ENCODE measurements around the gene FCN3. TPM values are rescaled to one million over a fixed set of nuclear protein-coding genes. Genes with fewer than 3 reads are reported as not detected.

Gene FCN3
- total RNA-seq, 2 donors from 2014 or later = 0.26 TPM; not detected in 1

GRCh38 chr1:27333717-27334279 is 40.8 kb downstream of the FCN3 start:
- Mint-ChIP-seq H3K36me3 (ENCODE audit: low read depth) (peaks cover 49% of the 10 kb centered on the region), H3K27me3 (ENCODE audit: insufficient read depth) (no peaks in the 10 kb centered on the region), H3K4me1 (no peaks in the 10 kb centered on the region), H3K9me3 (no peaks in the 10 kb centered on the region), H3K27ac (no peak overlapping the region), H3K4me3 (no peak overlapping the region)
- Histone ChIP-seq H3K4me1 (ENCODE audit: control insufficient read depth, insufficient read depth, low read length) (no peaks in the 10 kb centered on the region), H3K27ac (ENCODE audit: low read depth, low read length) (no peak overlapping the region), H3K27me3 (ENCODE audit: control insufficient read depth, insufficient read depth, low read length, poor library complexity, severe bottlenecking) (no peaks in the 10 kb centered on the region), H3K4me3 (ENCODE audit: low read length) (no peak overlapping the region), H3K9me3 (ENCODE audit: control insufficient read depth, low read length) (no peaks in the 10 kb centered on the region), H3K9ac (ENCODE audit: extremely low read depth, low read length, poor library complexity, severe bottlenecking) (no peak overlapping the region), H3K36me3 (ENCODE audit: control insufficient read depth, insufficient read depth, low read length) (peaks cover 41% of the 10 kb centered on the region)
- peak; percentile 33 for DNase-seq
- 95 to 97% methylated on average over 16 to 17 of the region's 17 CpGs for WGBS, 2 experiments (ENCODE audit: insufficient coverage in 1 of 2, insufficient read length in 1 of 2)
- TF ChIP-seq CTCF (conservative IDR thresholded peaks at IDR 0.05) = no peak

- no peak overlapping the region for H3K27ac ChIP-seq (ENCODE audit: low read depth, low read length)
- peak; percentile 97 for TF ChIP-seq CTCF (conservative IDR thresholded peaks at IDR 0.05)
- H3K27me3 ChIP-seq (ENCODE audit: control insufficient read depth, insufficient read depth, low read length, poor library complexity, severe bottlenecking) = no peaks in the 10 kb centered on the region
- peak; percentile 90 for DNase-seq
- peaks cover 47% of the 10 kb centered on the region for H3K36me3 ChIP-seq (ENCODE audit: control insufficient read depth, insufficient read depth, low read length)
- Mint-ChIP-seq H3K27ac (peak overlapping the region; percentile 13), H3K4me1 (no peaks in the 10 kb centered on the region), H3K36me3 (ENCODE audit: low read depth) (peaks cover 49% of the 10 kb centered on the region), H3K27me3 (ENCODE audit: insufficient read depth) (no peaks in the 10 kb centered on the region), H3K4me3 (no peak overlapping the region), H3K9me3 (no peaks in the 10 kb centered on the region)
- H3K9me3 ChIP-seq (ENCODE audit: control insufficient read depth, low read length) = no peaks in the 10 kb centered on the region
- H3K4me3 ChIP-seq (ENCODE audit: low read length) = no peak overlapping the region
- H3K4me1 ChIP-seq (ENCODE audit: control insufficient read depth, insufficient read depth, low read length) = no peaks in the 10 kb centered on the region
- no peak overlapping the region for H3K9ac ChIP-seq (ENCODE audit: extremely low read depth, low read length, poor library complexity, severe bottlenecking)
- 76 to 89% methylated on average over 10 to 11 of the region's 11 CpGs for WGBS, 2 experiments (ENCODE audit: insufficient coverage in 1 of 2, insufficient read length in 1 of 2)
Observed at GRCh38 chr1:27332536-27333281, 41.9 kb downstream of the FCN3 start.

- Histone ChIP-seq H3K27ac (ENCODE audit: low read depth, low read length) (no peak overlapping the region), H3K4me3 (ENCODE audit: low read length) (no peak overlapping the region)
- no peak for TF ChIP-seq CTCF (conservative IDR thresholded peaks at IDR 0.05)
Observed at GRCh38 chr1:27331922-27332321, 42.7 kb downstream of the FCN3 start.

More at GRCh38 chr1:27331922-27332321, 42.7 kb downstream of the FCN3 start:
- Mint-ChIP-seq H3K4me3 (no peak overlapping the region), H3K36me3 (ENCODE audit: low read depth) (peaks cover 46% of the 10 kb centered on the region), H3K4me1 (no peaks in the 10 kb centered on the region), H3K27ac (no peak overlapping the region), H3K9me3 (no peaks in the 10 kb centered on the region), H3K27me3 (ENCODE audit: insufficient read depth) (no peaks in the 10 kb centered on the region)
- DNase-seq = peak; percentile 41
- WGBS, 2 experiments (ENCODE audit: insufficient coverage in 1 of 2, insufficient read length in 1 of 2) = 94 to 97% methylated on average over 5 of the region's 5 CpGs
- no peaks in the 10 kb centered on the region for H3K4me1 ChIP-seq (ENCODE audit: control insufficient read depth, insufficient read depth, low read length)
- peaks cover 53% of the 10 kb centered on the region for H3K36me3 ChIP-seq (ENCODE audit: control insufficient read depth, insufficient read depth, low read length)
- no peak overlapping the region for H3K9ac ChIP-seq (ENCODE audit: extremely low read depth, low read length, poor library complexity, severe bottlenecking)
- H3K9me3 ChIP-seq (ENCODE audit: control insufficient read depth, low read length) = no peaks in the 10 kb centered on the region
- H3K27me3 ChIP-seq (ENCODE audit: control insufficient read depth, insufficient read depth, low read length, poor library complexity, severe bottlenecking) = no peaks in the 10 kb centered on the region

Data from endodermal cell (in vitro differentiated cells).